ENCODE data around the gene NOL3. TPM values are rescaled to one million over a fixed set of nuclear protein-coding genes. Genes with fewer than 3 reads are reported as not detected.

The NOL3 gene
- total RNA-seq, 5 donors from 2014 or later (not counting 1 experiment from before 2014, with no cell fraction given) = 2.1 to 8.0 (median 5.2) TPM

DNA sequence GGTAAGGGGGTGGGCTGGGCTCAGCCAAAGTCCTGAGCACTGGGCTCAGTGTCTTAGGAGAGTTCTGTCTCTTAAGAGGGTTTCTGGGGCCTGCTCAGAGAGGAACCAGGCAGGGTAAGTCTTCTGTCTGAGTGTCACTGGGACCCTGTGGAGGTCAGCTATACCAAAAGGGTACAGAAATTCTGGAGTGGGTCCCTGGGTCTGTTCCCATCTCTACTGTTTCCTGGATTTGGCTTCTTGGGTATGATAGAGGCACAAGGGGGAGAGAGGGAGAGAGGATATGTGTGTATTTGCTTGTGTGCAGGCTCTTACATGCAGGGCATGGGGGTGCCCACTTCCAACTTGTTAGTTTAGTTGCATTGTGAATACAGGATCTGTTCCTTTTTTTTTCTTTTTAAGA lies 23.2 kb downstream of the NOL3 start:
- Histone ChIP-seq H3K4me1 (ENCODE audit: control insufficient read depth in 1 of 2, extremely low read depth in 1 of 2, insufficient read depth in 2 of 2, low read length in 2 of 2) (peaks cover 5 to 57% of the 10 kb centered on the region in 2 experiments), H3K9me3 (no peaks in the 10 kb centered on the region), H3K27ac (ENCODE audit: low read length) (peak overlapping the region; percentile 74), H3K4me3 (ENCODE audit: control insufficient read depth in 1 of 2, extremely low read depth in 1 of 2, low read length in 1 of 2) (peak overlapping the region in 1 of 2 donors; percentile 33), H3K27me3 (replicated peaks in 1 of 2; ENCODE audit: control insufficient read depth in 2 of 2, extremely low read depth in 1 of 2, insufficient read depth in 2 of 2, low read length in 1 of 2) (peaks cover 0 to 9% of the 10 kb centered on the region in 2 experiments), H3K36me3 (ENCODE audit: control insufficient read depth in 2 of 2, extremely low read depth in 1 of 2, insufficient read depth in 1 of 2, low read length in 1 of 2) (peaks cover 18 to 49% of the 10 kb centered on the region in 2 donors)
- ChIA-PET POLR2A (no interaction called here), CTCF (interaction anchor here (0.7 kb wide), 2 partner anchors 22 to 140 kb away, joined by 3 to 5 read pairs; no protein-coding TSS in a partner anchor)
- Mint-ChIP-seq H3K36me3 (peaks cover 23% of the 10 kb centered on the region), H3K27ac (peak overlapping the region; percentile 67 to 79), H3K9me3 (no peaks in the 10 kb centered on the region), H3K4me1 (peaks cover 42 to 56% (median 43%) of the 10 kb centered on the region in 3 donors), H3K27me3 (no peaks in the 10 kb centered on the region), H3K4me3 (peak overlapping the region; percentile 78 to 91 (median 87))
- DNase-seq (no peak), ATAC-seq (replicated peaks in 1 of 4) (no peak)

DNA sequence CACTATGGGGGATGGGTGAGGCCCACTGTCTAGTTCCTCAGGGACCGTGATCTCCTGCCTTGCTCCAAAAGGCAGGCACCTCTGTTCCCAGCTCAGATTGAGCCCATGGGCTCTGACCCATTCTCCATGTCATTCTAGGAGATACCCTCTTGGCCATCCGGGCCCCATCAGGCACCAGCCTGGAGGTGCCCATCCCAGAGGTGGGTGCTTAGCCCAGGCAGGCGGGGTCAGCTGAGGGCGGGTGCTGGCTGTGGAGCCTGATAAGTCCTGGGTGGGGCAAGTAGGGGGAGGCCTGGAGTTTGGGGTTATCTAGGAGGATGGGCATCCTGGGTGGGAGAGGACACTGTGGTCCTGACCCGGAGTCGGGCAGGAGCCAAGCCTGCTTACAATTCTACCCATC lies 23.9 kb downstream of the NOL3 start:
- H3K27ac Mint-ChIP-seq = peak overlapping the region in 1 of 2 donors; percentile 28
- peaks cover 23% of the 10 kb centered on the region for H3K36me3 Mint-ChIP-seq
- peaks cover 18 to 49% of the 10 kb centered on the region in 2 donors for H3K36me3 ChIP-seq (ENCODE audit: control insufficient read depth in 2 of 2, extremely low read depth in 1 of 2, insufficient read depth in 1 of 2, low read length in 1 of 2)
- WGBS (ENCODE audit: insufficient coverage) = 100% methylated on average over 3 of the region's 6 CpGs
- H3K9me3 Mint-ChIP-seq = no peaks in the 10 kb centered on the region
- peaks cover 0 to 5% of the 10 kb centered on the region in 2 experiments for H3K27me3 ChIP-seq (replicated peaks in 1 of 2; ENCODE audit: control insufficient read depth in 2 of 2, extremely low read depth in 1 of 2, insufficient read depth in 2 of 2, low read length in 1 of 2)
- H3K4me3 ChIP-seq (ENCODE audit: control insufficient read depth in 1 of 2, extremely low read depth in 1 of 2, low read length in 1 of 2) = no peak overlapping the region
- H3K4me1 ChIP-seq (ENCODE audit: control insufficient read depth in 1 of 2, extremely low read depth in 1 of 2, insufficient read depth in 2 of 2, low read length in 2 of 2) = peaks cover 5 to 57% of the 10 kb centered on the region in 2 experiments
- no peak for DNase-seq
- peak overlapping the region; percentile 39 to 91 (median 87) for H3K4me3 Mint-ChIP-seq
- H3K9me3 ChIP-seq = no peaks in the 10 kb centered on the region
- no peaks in the 10 kb centered on the region for H3K27me3 Mint-ChIP-seq
- no peak for ATAC-seq (replicated peaks in 1 of 4)
- CTCF ChIA-PET = interaction anchor here (0.7 kb wide), 2 partner anchors 21 to 141 kb away, joined by 3 to 5 read pairs; no protein-coding TSS in a partner anchor
- peaks cover 42 to 56% (median 43%) of the 10 kb centered on the region in 3 donors for H3K4me1 Mint-ChIP-seq
- POLR2A ChIA-PET = interaction anchor here in 1 of 2 donors (0.6 kb wide), 1 partner anchor 312 kb away, joined by 3 read pairs; no protein-coding TSS in a partner anchor
- H3K27ac ChIP-seq (ENCODE audit: low read length) = no peak overlapping the region

DNA sequence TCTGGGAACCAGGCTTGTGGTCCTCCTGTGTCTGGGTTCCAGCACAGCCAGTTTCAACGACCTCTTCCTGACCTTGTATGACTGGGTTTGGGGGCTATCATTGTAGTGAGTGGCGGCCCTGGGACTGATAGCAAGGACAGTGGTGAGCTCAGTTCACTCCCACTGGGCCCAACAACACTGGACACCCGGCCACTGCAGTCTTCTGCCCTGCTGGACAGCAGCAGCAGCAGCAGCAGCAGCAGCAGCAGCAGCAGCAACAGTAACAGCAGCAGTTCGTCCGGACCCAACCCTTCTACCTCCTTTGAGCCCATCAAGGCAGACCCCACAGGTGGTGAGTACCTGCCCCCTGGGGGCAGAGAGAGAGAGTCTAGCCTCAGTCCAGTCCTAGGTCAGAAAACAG lies 25.3 kb downstream of the NOL3 start:
- H3K4me3 Mint-ChIP-seq = no peak overlapping the region
- peaks cover 18 to 56% of the 10 kb centered on the region in 2 donors for H3K36me3 ChIP-seq (ENCODE audit: control insufficient read depth in 2 of 2, extremely low read depth in 1 of 2, insufficient read depth in 1 of 2, low read length in 1 of 2)

DNA sequence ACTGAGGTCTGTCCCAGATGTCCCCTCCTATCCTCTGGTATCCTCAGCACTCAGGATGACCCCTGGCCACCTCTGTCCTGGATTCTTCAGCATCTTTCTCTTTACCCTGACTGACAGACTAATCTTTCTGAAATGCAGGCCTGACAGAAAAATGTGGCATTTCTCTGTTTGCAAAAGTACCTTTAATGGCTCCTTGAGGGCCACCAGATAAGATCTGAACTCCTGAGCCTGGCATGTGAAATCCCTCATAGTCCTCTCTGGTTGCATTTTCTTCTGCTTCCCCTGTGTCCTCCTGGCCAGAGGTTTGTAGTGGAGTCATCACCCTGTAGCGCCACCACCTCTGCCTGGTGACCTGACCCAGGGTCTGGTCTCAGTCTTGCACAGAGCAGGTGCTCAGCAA lies 26.5 kb downstream of the NOL3 start:
- H3K36me3 ChIP-seq (ENCODE audit: control insufficient read depth in 2 of 2, extremely low read depth in 1 of 2, insufficient read depth in 1 of 2, low read length in 1 of 2) = peaks cover 20 to 66% of the 10 kb centered on the region in 2 donors
- Mint-ChIP-seq H3K36me3 (peaks cover 23% of the 10 kb centered on the region), H3K9me3 (no peaks in the 10 kb centered on the region), H3K4me3 (peak overlapping the region in 1 of 3 donors; percentile 1), H3K27me3 (no peaks in the 10 kb centered on the region), H3K4me1 (peaks cover 34 to 49% (median 36%) of the 10 kb centered on the region in 3 donors), H3K27ac (peak overlapping the region in 1 of 2 donors; percentile 55)
- H3K27me3 ChIP-seq (replicated peaks in 1 of 2; ENCODE audit: control insufficient read depth in 2 of 2, extremely low read depth in 1 of 2, insufficient read depth in 2 of 2, low read length in 1 of 2) = no peaks in the 10 kb centered on the region
- DNase-seq = no peak
- POLR2A ChIA-PET = interaction anchor here in 1 of 2 donors (0.7 kb wide), 1 partner anchor 259 kb away, joined by 4 read pairs; no protein-coding TSS in a partner anchor
- peaks cover 0 to 49% of the 10 kb centered on the region in 2 experiments for H3K4me1 ChIP-seq (ENCODE audit: control insufficient read depth in 1 of 2, extremely low read depth in 1 of 2, insufficient read depth in 2 of 2, low read length in 2 of 2)
- CTCF ChIA-PET = no interaction called here
- no peaks in the 10 kb centered on the region for H3K9me3 ChIP-seq
- 100% methylated on average over 1 of the region's 1 CpG for WGBS (ENCODE audit: insufficient coverage)
- H3K4me3 ChIP-seq (ENCODE audit: control insufficient read depth in 1 of 2, extremely low read depth in 1 of 2, low read length in 1 of 2) = no peak overlapping the region
- no peak for ATAC-seq (replicated peaks in 1 of 4)
- no peak overlapping the region for H3K27ac ChIP-seq (ENCODE audit: low read length)

More for the DNA sequence above, 25.3 kb downstream of the NOL3 start:
- Mint-ChIP-seq H3K27ac (no peak overlapping the region), H3K27me3 (no peaks in the 10 kb centered on the region), H3K36me3 (peaks cover 23% of the 10 kb centered on the region), H3K4me1 (peaks cover 42 to 56% (median 43%) of the 10 kb centered on the region in 3 donors), H3K9me3 (no peaks in the 10 kb centered on the region)
- ATAC-seq (replicated peaks in 1 of 4) (no peak), DNase-seq (no peak)
- Histone ChIP-seq H3K9me3 (no peaks in the 10 kb centered on the region), H3K4me3 (ENCODE audit: control insufficient read depth in 1 of 2, extremely low read depth in 1 of 2, low read length in 1 of 2) (no peak overlapping the region), H3K27ac (ENCODE audit: low read length) (no peak overlapping the region), H3K27me3 (replicated peaks in 1 of 2; ENCODE audit: control insufficient read depth in 2 of 2, extremely low read depth in 1 of 2, insufficient read depth in 2 of 2, low read length in 1 of 2) (no peaks in the 10 kb centered on the region), H3K4me1 (ENCODE audit: control insufficient read depth in 1 of 2, extremely low read depth in 1 of 2, insufficient read depth in 2 of 2, low read length in 2 of 2) (peaks cover 5 to 57% of the 10 kb centered on the region in 2 experiments)
- ChIA-PET POLR2A (no interaction called here), CTCF (interaction anchor here in 1 of 2 donors (0.5 kb wide), 1 partner anchor 186 kb away, joined by 3 read pairs; no protein-coding TSS in a partner anchor)
- WGBS (ENCODE audit: insufficient coverage) = 98% methylated on average over 4 of the region's 5 CpGs

DNA sequence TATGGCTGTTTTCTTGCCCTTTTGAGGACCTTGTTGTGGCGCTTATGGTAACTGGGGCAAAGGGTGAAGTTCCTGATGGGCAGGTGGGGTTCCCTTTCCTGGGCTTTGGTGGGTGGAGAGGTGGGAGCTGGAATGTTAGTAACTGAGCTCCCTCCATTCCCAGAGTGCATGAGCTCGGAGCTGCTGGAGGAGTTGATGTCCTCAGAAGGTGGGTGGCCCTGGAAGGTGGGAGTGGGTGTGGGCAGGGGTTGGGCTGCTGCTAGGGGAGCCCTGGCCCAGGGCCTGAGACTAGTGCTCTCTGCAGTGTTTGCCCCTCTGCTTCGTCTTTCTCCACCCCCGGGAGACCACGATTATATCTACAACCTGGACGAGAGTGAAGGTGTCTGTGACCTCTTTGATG lies 27.4 kb downstream of the NOL3 start:
- no peaks in the 10 kb centered on the region for H3K27me3 Mint-ChIP-seq
- ChIA-PET CTCF (interaction anchor here in 1 of 2 donors (0.5 to 1.2 kb wide), 3 partner anchors 19 to 42 kb away, joined by 3 to 5 read pairs (median 4); no protein-coding TSS in a partner anchor), POLR2A (no interaction called here)
- DNase-seq (no peak), ATAC-seq (replicated peaks in 1 of 4) (no peak)
- Histone ChIP-seq H3K4me3 (ENCODE audit: control insufficient read depth in 1 of 2, extremely low read depth in 1 of 2, low read length in 1 of 2) (no peak overlapping the region), H3K27me3 (replicated peaks in 1 of 2; ENCODE audit: control insufficient read depth in 2 of 2, extremely low read depth in 1 of 2, insufficient read depth in 2 of 2, low read length in 1 of 2) (no peaks in the 10 kb centered on the region), H3K27ac (ENCODE audit: low read length) (no peak overlapping the region), H3K36me3 (ENCODE audit: control insufficient read depth in 2 of 2, extremely low read depth in 1 of 2, insufficient read depth in 1 of 2, low read length in 1 of 2) (peaks cover 27 to 74% of the 10 kb centered on the region in 2 donors), H3K4me1 (ENCODE audit: control insufficient read depth in 1 of 2, extremely low read depth in 1 of 2, insufficient read depth in 2 of 2, low read length in 2 of 2) (peaks cover 0 to 42% of the 10 kb centered on the region in 2 experiments), H3K9me3 (no peaks in the 10 kb centered on the region)
- H3K36me3 Mint-ChIP-seq = peaks cover 23% of the 10 kb centered on the region
- no peak overlapping the region for H3K4me3 Mint-ChIP-seq
- peaks cover 29 to 44% (median 31%) of the 10 kb centered on the region in 3 donors for H3K4me1 Mint-ChIP-seq
- WGBS (ENCODE audit: insufficient coverage) = 79% methylated on average over 5 of the region's 6 CpGs
- no peaks in the 10 kb centered on the region for H3K9me3 Mint-ChIP-seq
- H3K27ac Mint-ChIP-seq = no peak overlapping the region

DNA sequence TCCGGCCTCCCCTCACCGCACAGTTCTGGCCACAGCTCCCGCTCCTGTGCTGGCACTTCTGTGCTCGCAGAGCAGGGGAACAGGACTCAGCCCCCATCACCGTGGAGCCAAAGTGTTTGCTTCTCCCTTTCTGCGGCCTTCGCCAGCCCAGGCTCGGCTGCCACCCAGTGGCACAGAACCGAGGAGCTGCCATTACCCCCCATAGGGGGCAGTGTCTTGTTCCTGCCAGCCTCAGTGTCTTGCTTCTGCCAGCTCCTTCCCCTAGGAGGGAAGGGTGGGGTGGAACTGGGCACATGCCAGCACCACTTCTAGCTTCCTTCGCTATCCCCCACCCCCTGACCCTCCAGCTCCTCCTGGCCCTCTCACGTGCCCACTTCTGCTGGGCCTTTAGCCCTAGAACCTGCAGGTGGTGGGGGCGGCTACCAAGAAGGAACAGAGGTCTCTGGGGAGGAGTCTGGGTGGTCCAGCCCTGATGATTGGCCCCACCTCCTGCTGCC lies 27.9 kb downstream of the NOL3 start:
- H3K36me3 ChIP-seq (ENCODE audit: control insufficient read depth in 2 of 2, extremely low read depth in 1 of 2, insufficient read depth in 1 of 2, low read length in 1 of 2) = peaks cover 27 to 76% of the 10 kb centered on the region in 2 donors
- ChIA-PET POLR2A (no interaction called here), CTCF (interaction anchor here in 1 of 2 donors (0.9 to 1.2 kb wide), 2 partner anchors 20 to 41 kb away, joined by 3 to 4 read pairs; no protein-coding TSS in a partner anchor)
- WGBS (ENCODE audit: insufficient coverage) = 93% methylated on average over 4 of the region's 12 CpGs
- ATAC-seq (replicated peaks in 1 of 4) = peak in 2 of 4 experiments; percentile 38 to 53
- Mint-ChIP-seq H3K9me3 (no peaks in the 10 kb centered on the region), H3K27me3 (no peaks in the 10 kb centered on the region), H3K4me3 (no peak overlapping the region), H3K4me1 (peaks cover 26 to 38% (median 27%) of the 10 kb centered on the region in 3 donors), H3K36me3 (peaks cover 23% of the 10 kb centered on the region), H3K27ac (peak overlapping the region in 1 of 2 donors; percentile 31)
- no peaks in the 10 kb centered on the region for H3K9me3 ChIP-seq
- H3K4me3 ChIP-seq (ENCODE audit: control insufficient read depth in 1 of 2, extremely low read depth in 1 of 2, low read length in 1 of 2) = no peak overlapping the region
- peaks cover 0 to 37% of the 10 kb centered on the region in 2 experiments for H3K4me1 ChIP-seq (ENCODE audit: control insufficient read depth in 1 of 2, extremely low read depth in 1 of 2, insufficient read depth in 2 of 2, low read length in 2 of 2)
- no peaks in the 10 kb centered on the region for H3K27me3 ChIP-seq (replicated peaks in 1 of 2; ENCODE audit: control insufficient read depth in 2 of 2, extremely low read depth in 1 of 2, insufficient read depth in 2 of 2, low read length in 1 of 2)
- no peak overlapping the region for H3K27ac ChIP-seq (ENCODE audit: low read length)
- peak in 2 of 35 experiments; percentile 28 to 30 for DNase-seq

All from T-cell (primary cell).